ENCODE measurements around the gene SOS1. TPM values are rescaled to one million over a fixed set of nuclear protein-coding genes. Genes with fewer than 3 reads are reported as not detected.

Gene SOS1
- total RNA-seq, 4 donors from 2014 or later, result 67.2 to 72.4 (median 71.0) TPM

DNA sequence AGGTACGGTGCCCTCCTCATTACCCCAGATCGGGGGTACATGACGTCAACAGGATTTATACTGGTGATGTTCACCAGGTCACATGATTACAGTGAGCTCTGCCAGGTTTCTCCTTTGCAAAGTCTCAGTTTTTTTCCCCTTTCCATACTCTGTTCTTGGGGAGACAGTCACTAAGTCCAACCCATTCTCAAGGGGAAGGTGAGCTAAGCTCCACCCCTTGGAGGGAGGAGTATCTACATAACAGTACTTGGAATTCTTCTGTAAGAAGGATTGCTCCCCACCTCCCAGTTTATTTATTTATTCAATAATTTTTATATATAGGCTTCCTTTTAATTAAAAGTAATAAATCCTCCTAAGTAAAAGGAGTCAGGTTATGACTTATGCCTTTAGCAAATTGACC lies 34.1 kb upstream of the SOS1 start:
- TF ChIP-seq, protein P1, sequence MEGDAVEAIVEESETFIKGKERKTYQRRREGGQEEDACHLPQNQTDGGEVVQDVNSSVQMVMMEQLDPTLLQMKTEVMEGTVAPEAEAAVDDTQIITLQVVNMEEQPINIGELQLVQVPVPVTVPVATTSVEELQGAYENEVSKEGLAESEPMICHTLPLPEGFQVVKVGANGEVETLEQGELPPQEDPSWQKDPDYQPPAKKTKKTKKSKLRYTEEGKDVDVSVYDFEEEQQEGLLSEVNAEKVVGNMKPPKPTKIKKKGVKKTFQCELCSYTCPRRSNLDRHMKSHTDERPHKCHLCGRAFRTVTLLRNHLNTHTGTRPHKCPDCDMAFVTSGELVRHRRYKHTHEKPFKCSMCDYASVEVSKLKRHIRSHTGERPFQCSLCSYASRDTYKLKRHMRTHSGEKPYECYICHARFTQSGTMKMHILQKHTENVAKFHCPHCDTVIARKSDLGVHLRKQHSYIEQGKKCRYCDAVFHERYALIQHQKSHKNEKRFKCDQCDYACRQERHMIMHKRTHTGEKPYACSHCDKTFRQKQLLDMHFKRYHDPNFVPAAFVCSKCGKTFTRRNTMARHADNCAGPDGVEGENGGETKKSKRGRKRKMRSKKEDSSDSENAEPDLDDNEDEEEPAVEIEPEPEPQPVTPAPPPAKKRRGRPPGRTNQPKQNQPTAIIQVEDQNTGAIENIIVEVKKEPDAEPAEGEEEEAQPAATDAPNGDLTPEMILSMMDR (IDR thresholded peaks at IDR 0.05; ENCODE audit: low read depth), result no peak

DNA sequence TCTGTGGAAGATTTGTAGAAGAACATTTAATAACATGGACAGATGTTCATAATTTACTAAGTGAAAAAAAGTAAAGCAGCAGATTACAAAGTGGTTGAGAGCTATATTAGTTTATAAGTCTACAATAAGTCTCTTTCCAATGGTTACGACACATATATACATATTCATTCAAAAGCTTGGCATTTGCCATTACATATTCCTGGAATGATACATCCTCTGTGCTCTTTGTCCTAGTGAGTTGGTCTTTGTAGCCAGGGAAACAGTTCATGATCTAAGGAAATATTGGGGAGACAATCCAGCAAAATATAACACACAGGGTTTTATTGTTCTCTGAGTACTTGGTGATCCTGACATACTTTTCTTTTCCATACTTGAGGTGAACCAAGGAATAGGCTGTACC lies 32.5 kb upstream of the SOS1 start:
- TF ChIP-seq, protein P1 (IDR thresholded peaks at IDR 0.05; ENCODE audit: low read depth), result no peak

DNA sequence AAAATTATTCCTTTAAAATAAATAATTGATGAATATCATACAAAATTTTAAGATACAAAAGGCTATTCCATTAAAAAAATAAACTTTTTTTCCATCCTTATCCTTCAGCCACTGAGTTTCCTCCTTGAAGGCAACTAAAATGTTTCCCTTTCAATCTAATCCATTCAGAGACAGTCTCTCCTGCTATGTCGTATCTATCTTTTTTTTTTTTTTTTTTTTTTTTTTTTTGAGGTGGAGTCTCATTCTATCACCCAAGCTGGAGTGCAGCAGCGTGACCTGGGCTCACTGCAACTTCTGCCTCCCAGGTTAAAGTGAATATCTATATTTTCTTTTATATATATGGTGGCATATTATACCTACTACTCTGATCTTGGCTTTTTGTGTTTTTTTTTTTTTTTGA lies 31.7 kb upstream of the SOS1 start:
- TF ChIP-seq, protein P1 (IDR thresholded peaks at IDR 0.05; ENCODE audit: low read depth), result no peak

DNA sequence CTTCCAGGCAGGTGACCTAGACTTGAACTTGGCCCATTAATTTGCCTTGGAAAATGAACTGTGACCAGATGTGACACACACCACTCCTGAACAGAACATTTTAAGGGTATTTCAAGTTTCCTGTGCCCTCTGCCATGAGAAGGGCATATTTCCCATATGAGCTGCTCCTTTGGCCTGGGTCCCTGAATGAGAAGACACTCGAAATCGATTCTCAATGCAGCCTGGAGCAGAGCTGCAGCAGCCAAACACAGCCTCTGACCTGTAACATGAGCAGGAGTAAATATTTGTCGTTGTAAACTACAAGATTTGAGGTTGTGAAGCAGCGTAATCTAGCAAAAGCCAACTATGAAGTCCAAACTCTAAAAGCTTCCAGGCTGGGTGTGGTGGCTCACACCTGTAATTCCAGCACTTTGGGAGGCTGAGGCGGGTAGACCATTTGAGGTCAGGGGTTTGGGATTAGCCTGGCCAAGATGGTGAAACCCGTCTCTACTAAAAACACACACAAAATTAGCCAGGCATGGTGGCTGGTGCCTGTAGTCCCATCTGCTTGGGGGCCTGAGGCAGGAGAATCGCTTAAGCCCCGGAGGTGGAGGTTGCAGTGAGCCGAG lies 30.1 kb upstream of the SOS1 start:
- TF ChIP-seq, protein P1 (IDR thresholded peaks at IDR 0.05; ENCODE audit: low read depth), result no peak

DNA sequence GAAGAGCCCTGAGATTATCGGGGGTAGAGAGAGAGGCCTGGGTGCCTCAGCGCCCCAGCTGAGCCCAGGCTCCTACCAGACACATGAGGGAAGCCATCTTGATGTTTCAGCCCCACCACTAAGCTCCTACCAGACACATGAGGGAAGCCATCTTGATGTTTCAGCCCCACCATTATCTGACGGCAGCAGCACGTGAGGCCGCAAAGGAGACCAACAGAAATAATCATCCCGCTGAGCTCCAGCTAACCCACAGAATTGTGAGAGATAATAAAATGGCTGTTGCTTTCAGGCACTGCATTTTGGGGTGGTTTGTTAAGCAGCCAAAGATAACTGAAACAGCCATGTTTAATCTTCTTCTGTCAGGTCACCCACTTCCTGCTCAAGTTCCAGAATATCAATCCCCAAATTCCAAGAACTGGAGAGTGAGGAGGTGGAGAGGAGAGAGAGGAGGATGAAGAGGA lies 29.3 kb upstream of the SOS1 start:
- TF ChIP-seq, protein P1 (IDR thresholded peaks at IDR 0.05; ENCODE audit: low read depth), result no peak

DNA sequence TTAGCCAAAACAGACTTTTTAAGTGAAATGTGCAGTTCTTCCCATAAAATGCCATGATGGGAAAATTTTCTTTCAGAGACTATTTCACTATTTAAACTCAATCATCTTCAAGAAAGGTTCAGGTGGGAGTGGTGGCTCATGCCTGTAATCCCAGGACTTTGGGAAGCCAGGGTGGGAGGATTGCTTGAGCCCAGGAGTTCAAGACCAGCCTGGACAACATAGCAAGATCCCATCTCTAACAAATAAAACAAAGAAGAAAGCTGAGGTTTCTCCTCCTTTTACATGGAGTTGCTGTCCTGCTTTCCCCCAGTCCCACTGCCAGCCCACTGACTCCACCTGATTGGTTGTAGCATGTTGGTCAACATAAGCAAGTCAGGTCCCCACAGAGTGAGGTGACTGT lies 25.8 kb upstream of the SOS1 start:
- TF ChIP-seq, protein P1 (IDR thresholded peaks at IDR 0.05; ENCODE audit: low read depth), result no peak

DNA sequence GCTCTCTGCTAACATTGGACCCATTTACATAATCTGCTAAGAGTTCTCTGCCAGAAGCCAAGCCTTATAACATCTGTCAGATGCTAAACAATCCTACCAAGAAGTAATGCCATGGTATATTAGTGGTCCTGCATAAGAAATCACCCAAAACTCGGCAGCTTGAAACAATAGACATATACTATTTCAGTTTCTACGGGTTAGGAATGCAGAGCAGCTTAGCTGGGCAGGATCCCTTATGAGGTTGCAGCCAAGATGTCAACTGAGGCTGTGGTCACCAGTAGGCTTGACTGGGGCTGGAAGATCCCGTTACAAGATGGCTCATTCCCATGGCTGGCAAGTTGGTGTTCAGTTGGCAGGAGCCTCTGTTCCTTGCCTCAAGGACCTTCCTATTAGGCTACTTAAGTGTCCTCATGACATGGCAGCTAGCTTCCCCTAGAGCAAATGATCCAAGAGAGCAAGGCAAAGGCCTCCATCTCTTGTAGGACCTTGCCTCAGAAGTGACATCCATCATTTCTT lies 25.1 kb upstream of the SOS1 start:
- TF ChIP-seq, protein P1 (IDR thresholded peaks at IDR 0.05; ENCODE audit: low read depth), result no peak

Measured in subcutaneous adipose tissue (tissue), 4 donors.